ENCODE results near the gene WSB2. TPM values are rescaled to one million over a fixed set of nuclear protein-coding genes. Genes with fewer than 3 reads are reported as not detected.

WSB2 gene
- polyA plus RNA-seq, 1 donor (not counting 4 experiments of a cell fraction or from before 2014, with no cell fraction given), result 84.0 TPM

DNA sequence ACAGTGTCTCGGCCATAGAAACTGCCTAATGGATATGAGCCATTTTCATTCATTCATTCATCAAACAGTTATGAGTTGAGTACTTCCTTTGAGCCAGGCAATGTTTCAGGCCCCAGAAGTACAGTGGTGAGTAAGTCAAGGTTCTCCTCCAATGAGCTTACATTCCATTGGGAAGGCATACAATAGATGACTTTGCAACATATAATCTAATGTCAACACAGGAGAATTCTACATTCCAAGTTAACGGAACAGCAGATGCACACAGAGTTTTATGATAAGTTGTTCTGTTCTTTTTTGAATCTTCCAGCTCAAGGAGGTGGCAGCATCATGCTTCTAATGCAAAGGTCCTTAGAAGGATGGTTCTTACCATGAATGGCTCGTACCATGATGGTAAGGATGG is 47.7 kb downstream of the WSB2 start:
- peaks cover 17% of the 10 kb centered on the region for H3K79me2 ChIP-seq (ENCODE audit: control insufficient read depth, insufficient read depth, low read length)
- no peak for TF ChIP-seq EZH2 (IDR thresholded peaks at IDR 0.05; ENCODE audit: low read length)
- TF ChIP-seq, protein P1, sequence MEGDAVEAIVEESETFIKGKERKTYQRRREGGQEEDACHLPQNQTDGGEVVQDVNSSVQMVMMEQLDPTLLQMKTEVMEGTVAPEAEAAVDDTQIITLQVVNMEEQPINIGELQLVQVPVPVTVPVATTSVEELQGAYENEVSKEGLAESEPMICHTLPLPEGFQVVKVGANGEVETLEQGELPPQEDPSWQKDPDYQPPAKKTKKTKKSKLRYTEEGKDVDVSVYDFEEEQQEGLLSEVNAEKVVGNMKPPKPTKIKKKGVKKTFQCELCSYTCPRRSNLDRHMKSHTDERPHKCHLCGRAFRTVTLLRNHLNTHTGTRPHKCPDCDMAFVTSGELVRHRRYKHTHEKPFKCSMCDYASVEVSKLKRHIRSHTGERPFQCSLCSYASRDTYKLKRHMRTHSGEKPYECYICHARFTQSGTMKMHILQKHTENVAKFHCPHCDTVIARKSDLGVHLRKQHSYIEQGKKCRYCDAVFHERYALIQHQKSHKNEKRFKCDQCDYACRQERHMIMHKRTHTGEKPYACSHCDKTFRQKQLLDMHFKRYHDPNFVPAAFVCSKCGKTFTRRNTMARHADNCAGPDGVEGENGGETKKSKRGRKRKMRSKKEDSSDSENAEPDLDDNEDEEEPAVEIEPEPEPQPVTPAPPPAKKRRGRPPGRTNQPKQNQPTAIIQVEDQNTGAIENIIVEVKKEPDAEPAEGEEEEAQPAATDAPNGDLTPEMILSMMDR (optimal IDR thresholded peaks at IDR 0.05 in 1 of 3, IDR thresholded peaks at IDR 0.05 in 1 of 3, conservative IDR thresholded peaks at IDR 0.05 in 1 of 3; ENCODE audit: extremely low read depth in 1 of 3, insufficient read depth in 2 of 3, low read length in 3 of 3), result no peak
- H3K9me3 ChIP-seq (ENCODE audit: control insufficient read depth, low read depth, low read length), result no peaks in the 10 kb centered on the region
- no peaks in the 10 kb centered on the region for H3K27me3 ChIP-seq (ENCODE audit: control insufficient read depth, extremely low read depth, insufficient read depth, low read length)
- no peak overlapping the region for H3K4me3 ChIP-seq (ENCODE audit: control insufficient read depth in 2 of 3, extremely low read depth in 1 of 3, insufficient read depth in 2 of 3, low read depth in 1 of 3, low read length in 3 of 3)
- H3K9ac ChIP-seq (ENCODE audit: control insufficient read depth, extremely low read depth, insufficient read depth, low read length), result no peak overlapping the region
- H3K27ac ChIP-seq (ENCODE audit: control insufficient read depth, insufficient read depth, low read length), result no peak overlapping the region
- dilution Hi-C loops (cut with MboI; ENCODE audit: extremely low pct_ligation_motif_present, low sequenced_read_pairs), result no loop called here
- H3K4me1 ChIP-seq (ENCODE audit: control insufficient read depth, extremely low read depth, insufficient read depth, low read length), result peaks cover 15% of the 10 kb centered on the region
- no peak overlapping the region for H3K4me2 ChIP-seq (ENCODE audit: control insufficient read depth, extremely low read depth, insufficient read depth, low read depth, low read length)
- H2AFZ ChIP-seq (ENCODE audit: control insufficient read depth, low read length), result no peak overlapping the region
- H3K9me1 ChIP-seq (ENCODE audit: control insufficient read depth, extremely low read depth, insufficient read depth, low read length), result no peaks in the 10 kb centered on the region
- FAIRE-seq (no peak), DNase-seq (ENCODE audit: low read depth, low spot score) (no peak)
- no peaks in the 10 kb centered on the region for H4K20me1 ChIP-seq (ENCODE audit: control insufficient read depth, extremely low read depth, insufficient read depth, low read length)
- H3K36me3 ChIP-seq (ENCODE audit: control insufficient read depth in 2 of 2, extremely low read depth in 1 of 2, insufficient read depth in 2 of 2, low read length in 2 of 2), result no peaks in the 10 kb centered on the region

DNA sequence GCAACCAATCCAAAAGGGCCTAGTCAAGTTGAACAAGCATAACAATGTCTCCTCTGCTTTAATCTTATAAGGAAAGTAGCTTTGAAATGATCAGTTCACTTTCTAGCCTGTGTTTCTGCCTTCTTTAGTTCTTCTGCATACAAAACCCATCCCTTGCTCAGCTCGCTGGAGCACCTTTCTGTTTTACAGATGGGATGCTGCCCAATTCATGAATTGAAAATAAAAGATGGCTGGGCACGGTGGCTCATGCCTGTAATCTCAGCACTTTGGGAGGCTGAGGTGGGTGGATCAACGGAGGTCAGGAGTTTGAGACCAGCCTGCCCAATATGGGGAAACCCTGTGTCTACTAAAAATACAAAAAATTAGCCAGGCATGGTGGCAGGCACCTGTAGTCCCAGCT is 49.0 kb downstream of the WSB2 start:
- Histone ChIP-seq H3K4me2 (ENCODE audit: control insufficient read depth, extremely low read depth, insufficient read depth, low read depth, low read length) (no peak overlapping the region), H3K9ac (ENCODE audit: control insufficient read depth, extremely low read depth, insufficient read depth, low read length) (no peak overlapping the region), H4K20me1 (ENCODE audit: control insufficient read depth, extremely low read depth, insufficient read depth, low read length) (no peaks in the 10 kb centered on the region), H3K4me3 (ENCODE audit: control insufficient read depth in 2 of 3, extremely low read depth in 1 of 3, insufficient read depth in 2 of 3, low read depth in 1 of 3, low read length in 3 of 3) (no peak overlapping the region), H3K27ac (ENCODE audit: control insufficient read depth, insufficient read depth, low read length) (no peak overlapping the region), H3K36me3 (ENCODE audit: control insufficient read depth in 2 of 2, extremely low read depth in 1 of 2, insufficient read depth in 2 of 2, low read length in 2 of 2) (no peaks in the 10 kb centered on the region), H3K9me1 (ENCODE audit: control insufficient read depth, extremely low read depth, insufficient read depth, low read length) (no peaks in the 10 kb centered on the region), H3K79me2 (ENCODE audit: control insufficient read depth, insufficient read depth, low read length) (peaks cover 5% of the 10 kb centered on the region), H3K27me3 (ENCODE audit: control insufficient read depth, extremely low read depth, insufficient read depth, low read length) (no peaks in the 10 kb centered on the region), H3K9me3 (ENCODE audit: control insufficient read depth, low read depth, low read length) (no peaks in the 10 kb centered on the region), H3K4me1 (ENCODE audit: control insufficient read depth, extremely low read depth, insufficient read depth, low read length) (peaks cover 5% of the 10 kb centered on the region), H2AFZ (ENCODE audit: control insufficient read depth, low read length) (no peak overlapping the region)
- TF ChIP-seq EZH2 (IDR thresholded peaks at IDR 0.05; ENCODE audit: low read length), result no peak
- TF ChIP-seq, protein P1 (optimal IDR thresholded peaks at IDR 0.05 in 1 of 3, IDR thresholded peaks at IDR 0.05 in 1 of 3, conservative IDR thresholded peaks at IDR 0.05 in 1 of 3; ENCODE audit: extremely low read depth in 1 of 3, insufficient read depth in 2 of 3, low read length in 3 of 3), result no peak
- DNase-seq (ENCODE audit: low read depth, low spot score) (no peak), FAIRE-seq (no peak)
- dilution Hi-C loops (cut with MboI; ENCODE audit: extremely low pct_ligation_motif_present, low sequenced_read_pairs), result no loop called here
